ENCODE results near the gene KAZN.

The KAZN gene

DNA sequence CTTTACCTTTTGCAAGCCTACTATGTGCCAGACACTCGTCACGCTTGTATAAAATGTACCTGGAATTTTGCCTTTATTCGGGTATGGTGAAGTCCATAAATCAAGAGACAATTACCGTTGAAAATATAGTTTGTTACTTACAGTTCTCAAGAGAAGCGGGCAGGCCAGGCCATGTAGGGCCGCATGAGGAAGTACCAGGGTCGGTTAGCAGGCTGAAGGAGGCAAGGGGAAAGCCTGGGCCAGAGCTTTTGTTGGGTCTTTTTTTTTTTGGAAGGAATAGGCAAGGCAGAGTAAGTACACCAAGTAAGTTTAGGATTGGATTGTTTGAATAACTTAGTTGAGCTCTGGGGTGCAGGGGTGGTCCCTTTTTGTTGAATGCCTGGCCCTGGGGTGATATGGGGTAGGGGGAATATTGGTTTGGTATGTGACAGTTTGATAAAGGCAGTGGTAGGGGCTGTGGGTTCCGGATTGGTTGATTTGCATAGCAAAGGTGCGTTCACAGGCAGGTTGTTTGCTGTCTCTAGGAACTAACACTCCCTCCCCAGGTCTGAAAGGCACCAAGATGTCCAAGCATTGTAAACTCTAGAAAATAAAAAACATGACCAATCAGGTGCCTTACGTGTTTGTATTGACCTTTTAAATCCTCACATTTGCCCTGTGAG is 80.7 kb downstream of the KAZN start:
- DNase-seq = no peak

- no peak for DNase-seq
Measured at GRCh38 chr1:14681182-14681581, 82.7 kb downstream of the KAZN start.

DNA sequence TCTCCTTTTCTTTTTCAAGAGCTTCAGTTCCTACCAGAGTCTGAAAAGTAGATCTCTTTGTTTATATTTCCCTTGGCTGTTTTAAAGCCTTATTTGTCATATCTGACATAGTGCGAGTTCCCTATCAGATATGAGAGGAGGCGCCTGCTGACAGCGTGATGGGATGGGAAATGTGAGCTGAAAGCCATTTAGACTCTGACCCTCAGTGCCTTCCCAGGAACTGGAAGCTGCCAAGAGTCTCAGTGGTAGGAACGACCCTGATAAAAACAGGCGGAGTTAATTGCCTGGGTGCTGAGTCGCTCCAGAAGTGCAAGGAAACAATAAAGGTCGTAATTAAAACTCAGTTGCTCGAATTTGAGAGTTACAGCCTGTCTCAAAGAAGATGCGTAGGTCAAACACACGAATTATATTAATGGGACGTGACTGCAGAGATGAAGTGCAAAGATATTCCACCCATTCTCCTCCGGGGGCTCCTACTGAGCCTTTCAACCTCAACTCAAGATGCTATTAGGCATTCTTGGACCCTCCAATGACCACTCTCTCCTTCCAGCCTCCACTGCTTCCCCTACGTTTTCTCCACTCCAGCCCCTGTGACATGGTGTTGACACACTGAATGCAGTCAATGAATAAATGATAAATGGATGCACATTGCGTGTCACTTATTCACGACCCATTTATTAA is 84.6 kb downstream of the KAZN start:
- DNase-seq = no peak

GRCh38 chr1:14685078-14685477 is 86.6 kb downstream of the KAZN start:
- DNase-seq = no peak

DNA sequence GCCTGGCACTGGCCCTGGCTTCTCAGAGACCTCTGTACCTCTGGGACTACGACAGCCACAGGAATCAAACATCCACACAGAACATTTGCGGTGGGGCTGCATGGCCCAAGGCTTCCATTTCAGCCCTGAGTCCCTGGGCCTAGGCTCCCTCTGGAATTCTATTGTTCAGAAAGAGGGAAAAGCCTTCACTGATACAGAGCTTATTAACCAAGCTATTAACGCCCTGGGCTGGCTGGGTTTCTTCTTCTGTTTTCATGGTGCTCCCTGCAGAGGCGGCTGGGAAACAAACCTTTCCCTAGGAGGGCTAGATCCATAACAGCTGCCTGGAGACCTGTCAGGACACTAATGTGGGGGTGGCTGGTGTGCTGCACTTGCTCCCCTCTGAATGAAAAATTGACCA is 88.2 kb downstream of the KAZN start:
- DNase-seq = no peak

DNA sequence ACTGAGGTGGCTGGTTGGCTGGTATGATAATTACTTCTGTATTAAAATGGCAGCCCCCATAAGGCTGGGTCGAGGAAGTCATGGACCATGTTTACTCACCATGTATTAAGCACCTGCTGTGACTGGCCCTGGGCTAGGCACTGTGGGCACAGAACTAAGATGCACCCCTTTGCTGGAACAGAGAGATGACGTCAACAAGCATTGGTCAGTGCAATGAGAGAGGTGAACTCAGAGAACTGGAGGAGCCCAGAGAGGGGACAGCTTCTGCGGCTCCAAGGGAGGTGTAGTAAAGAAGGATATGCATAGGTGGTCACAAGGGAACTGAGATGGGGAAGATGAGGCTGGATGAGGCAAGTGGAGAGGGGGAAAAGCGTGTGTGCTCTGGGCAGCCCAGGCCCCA is 88.7 kb downstream of the KAZN start:
- no peak for DNase-seq

DNA sequence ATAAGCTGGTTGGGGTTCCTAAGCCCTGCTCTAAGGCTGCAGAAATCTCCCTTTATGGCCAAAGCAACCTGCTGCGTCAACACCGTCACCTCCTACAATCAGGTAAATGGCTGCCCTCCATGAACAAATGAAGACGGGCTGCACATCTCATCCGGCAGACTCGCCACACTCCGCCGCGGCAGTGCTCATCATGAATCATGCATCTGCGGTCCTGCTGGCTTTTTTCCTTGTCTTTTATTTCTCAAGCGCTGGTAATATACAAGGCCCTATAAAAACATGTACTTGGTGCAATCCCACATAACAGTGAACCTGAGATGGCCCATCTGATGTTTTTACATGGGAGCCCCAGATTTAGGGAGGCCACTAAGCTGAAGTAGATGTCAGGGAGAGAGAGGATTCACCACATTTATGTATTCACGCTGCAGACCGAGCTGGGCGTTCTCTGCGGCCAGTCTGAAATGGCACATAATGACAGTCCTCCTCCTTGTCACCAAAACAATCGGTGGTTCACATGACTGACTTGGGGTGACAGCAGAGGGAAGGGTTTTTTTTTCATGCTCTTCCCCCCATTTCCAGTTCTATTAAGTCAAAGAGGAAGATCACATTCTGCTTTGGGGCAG is 91.6 kb downstream of the KAZN start:
- DNase-seq = no peak

- DNase-seq = no peak
Measured at GRCh38 chr1:14693949-14694348, 95.5 kb downstream of the KAZN start.

DNA sequence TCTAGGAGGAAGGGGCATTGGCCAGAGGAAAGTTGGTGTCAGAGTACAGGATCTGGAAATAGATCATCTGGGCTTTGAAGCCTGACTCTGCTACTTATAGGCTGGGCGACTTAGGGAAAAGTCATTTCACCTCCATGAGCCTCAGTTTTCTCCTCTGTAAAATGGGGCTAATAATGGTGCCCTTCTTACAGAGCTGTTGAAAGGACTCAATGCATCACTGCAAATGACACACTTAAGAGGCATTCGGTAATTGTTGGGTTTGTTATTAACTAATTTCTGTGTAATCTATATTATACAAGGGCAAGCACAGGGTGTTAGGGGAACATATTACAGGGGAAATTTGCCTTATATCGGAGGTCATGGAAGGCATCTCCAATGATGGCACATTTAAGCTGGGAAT is 96.1 kb downstream of the KAZN start:
- no peak for DNase-seq

- no peak for DNase-seq
Measured at GRCh38 chr1:14696761-14697160, 98.3 kb downstream of the KAZN start.

GRCh38 chr1:14697353-14697752 is 98.9 kb downstream of the KAZN start:
- DNase-seq = no peak

DNA sequence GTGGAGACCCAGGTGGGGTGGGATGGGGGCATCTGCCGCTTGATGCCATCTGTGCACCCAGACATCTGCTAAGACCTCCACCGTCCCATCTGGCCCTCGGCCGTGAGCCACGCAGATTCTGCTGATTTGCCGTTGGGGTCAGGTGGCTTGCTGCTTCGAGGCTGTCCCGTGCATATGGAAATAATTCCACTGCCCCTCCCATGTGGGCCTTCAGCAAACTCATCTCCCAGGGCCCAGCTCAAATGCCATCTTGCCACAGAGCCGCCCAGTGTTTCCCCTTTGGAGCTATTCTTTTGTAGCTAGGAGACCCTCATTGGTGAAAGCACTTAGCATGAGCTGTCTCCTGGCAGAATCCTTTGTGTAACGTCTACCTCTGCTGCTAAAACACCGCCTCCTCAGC is 99.8 kb downstream of the KAZN start:
- DNase-seq = no peak

DNA sequence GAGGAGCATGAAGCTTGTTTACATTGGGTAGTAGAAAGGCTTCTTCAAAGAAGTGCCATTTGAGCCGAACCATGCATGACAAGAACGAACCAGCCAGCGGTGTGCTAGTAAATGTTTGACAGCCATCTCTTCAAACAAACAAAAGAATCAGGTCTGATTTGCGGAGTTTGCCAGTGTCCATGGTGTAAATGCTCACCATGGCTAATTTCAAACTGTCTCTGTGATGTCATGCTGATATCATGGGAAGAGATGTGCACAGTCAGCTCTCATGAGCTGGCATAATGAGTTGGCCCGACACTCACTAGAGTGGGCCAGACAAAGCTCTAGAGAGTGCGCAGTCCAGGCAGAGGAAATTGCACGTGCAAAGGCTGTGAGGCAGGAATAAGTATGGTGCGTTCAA is 101.1 kb downstream of the KAZN start:
- DNase-seq = no peak

- no peak for DNase-seq
Measured at GRCh38 chr1:14704846-14705245, 106.4 kb downstream of the KAZN start.

GRCh38 chr1:14705824-14706223 is 107.3 kb downstream of the KAZN start:
- no peak for DNase-seq

DNA sequence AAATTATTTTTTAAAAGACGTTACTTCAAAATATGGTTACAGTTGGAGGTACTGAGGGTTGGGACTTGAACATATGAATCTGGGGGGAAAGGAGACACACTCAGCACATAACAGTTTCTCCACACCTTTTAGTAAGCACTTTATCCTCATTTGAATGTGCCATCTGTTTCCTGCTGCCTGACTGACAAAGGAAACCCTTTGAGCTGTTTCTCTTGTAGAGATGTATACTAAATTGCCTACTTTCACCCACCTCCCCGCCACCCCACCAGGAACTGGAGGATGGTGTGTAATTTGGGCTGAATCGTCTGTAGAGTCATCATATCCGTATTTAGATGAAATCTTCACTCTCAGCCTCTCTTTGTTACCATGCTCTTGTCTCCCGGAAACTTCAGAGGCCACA is 108.1 kb downstream of the KAZN start:
- no peak for DNase-seq

DNA sequence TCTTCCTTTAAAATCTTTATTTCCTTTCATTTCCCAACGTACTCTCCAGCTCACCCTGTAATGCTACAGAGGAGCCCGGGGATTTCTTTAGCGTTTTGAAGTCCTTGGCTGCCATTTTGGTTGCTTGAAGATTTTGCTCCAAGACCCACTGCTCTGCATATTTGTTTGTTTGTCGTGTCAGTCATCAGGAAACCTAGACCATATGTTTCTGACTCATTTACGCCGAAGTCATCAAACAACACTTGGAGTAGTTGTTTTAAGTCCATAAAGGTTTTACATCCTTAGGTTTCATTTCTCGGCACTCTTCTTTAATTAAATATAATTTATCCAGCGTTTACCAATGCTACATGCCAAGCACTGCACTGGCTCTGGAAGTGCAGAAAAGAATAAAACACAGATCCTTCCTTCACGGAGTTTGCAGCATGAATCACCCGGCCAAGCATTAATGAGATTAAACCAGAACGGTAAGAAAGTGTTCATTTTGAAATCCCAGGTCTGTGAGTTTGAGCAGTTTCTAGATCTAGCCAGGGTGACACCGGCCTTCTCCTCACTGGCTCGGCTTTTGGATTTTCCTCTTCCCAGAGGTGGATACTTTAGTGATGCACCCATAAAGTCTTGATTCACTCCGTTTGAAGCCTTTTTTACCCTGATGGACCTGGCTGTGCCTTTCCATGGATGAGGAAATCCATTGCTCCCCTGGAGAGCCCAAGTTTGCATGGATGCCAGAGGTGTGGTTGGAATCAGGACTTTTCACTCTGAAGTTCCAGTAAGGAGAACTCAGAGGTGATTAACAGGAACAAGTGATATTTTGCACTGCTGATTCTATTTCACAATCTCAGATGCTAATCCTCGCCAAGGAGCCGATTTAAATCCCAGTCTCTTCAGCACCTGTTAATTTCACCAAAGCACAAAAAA is 109.3 kb downstream of the KAZN start:
- DNase-seq = no peak

- DNase-seq = no peak
Measured at GRCh38 chr1:14710331-14710730, 111.8 kb downstream of the KAZN start.

DNA sequence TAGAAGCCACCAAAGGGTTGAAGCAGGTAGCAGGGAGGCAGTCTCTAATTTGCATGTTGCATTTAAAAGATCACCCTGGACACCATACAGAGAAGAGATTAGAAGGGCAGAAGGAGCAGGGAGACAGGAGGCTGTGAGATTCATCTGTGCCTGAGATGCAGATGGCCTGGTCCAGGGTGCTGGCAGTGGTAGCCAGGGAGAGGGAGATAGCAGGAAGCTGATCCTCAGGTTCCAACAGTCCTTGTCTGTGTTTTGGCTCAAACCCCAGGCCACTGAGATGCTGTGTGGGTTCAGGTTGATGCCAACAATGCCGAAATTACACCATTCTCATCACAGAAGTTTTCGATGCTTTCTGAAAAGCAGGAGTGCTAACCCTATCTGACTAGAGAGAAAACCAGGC is 113.7 kb downstream of the KAZN start:
- DNase-seq = no peak

DNA sequence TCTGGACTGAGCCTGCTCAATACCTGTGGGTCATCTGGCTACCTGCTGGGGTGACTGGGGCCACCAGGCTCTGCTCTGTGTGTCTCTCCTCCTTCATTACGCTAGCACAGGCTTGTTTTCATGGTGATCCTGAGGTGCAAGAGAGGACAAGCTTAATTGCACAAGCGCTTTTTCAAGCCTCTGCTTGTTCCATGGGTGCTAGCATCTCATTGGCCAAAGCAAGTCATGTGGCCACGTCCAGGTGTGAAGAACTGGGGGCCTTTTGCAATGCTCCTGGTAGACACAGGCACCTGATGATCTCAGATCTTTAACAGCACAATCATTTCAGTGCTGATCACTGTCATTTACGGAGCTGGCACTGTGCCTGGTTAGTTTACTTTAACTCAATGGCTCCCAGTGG is 114.6 kb downstream of the KAZN start:
- DNase-seq = no peak

- DNase-seq = no peak
Measured at GRCh38 chr1:14715266-14715665, 116.8 kb downstream of the KAZN start.

- DNase-seq = no peak
Measured at GRCh38 chr1:14715802-14716201, 117.3 kb downstream of the KAZN start.

DNA sequence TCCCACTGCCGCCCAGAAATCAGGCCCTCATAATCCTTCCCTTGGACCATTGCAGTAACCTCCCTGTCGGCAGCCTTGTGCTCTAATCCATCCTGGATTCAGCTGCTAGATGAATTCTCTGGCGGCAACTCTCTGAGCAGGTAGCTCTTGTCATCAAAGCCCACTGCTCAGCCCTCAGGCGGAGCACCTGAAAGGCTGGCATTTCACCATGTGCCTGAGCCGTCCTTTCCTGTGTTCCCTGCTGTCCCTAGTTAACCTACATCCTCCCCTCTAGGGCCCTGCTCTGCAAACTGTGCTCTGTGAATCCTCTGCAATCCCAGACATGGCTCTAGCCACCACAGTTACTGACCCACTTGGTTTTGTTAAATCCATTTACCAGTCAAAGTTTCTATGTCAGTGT is 118.0 kb downstream of the KAZN start:
- no peak for DNase-seq
